Measurements from ENCODE around the gene TRAK1. TPM values are rescaled to one million over a fixed set of nuclear protein-coding genes. Genes with fewer than 3 reads are reported as not detected.

TRAK1 gene
- total and polyA plus RNA-seq, 4 donors, result 35.3 to 69.6 (median 51.7) TPM

DNA sequence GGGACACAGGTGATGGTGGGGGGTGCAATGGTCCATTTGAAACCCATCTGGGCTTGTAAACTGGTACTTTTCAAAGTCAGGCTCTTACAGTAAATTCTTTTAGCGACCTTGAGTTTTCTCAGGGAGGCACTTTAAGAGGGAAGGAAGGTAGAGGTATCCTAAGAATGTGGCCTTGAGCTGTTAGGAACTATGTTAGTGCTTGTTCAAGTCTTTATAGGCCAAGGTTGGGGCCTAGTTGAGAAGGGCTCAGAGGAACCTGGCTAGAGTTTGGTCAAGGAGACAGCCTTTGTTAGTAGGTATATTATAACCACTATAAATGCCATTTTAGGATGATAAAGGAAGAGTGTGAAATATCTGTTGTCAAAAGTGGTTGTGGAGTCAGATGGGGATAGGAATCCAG is 184.1 kb downstream of the TRAK1 start:
- WGBS (ENCODE audit: insufficient coverage), result 67% methylated on average over 1 of the region's 1 CpG
- H3K4me3 ChIP-seq (ENCODE audit: low read depth, low read length), result no peak overlapping the region

More for the DNA sequence above, 184.1 kb downstream of the TRAK1 start:
- Histone ChIP-seq H3K36me3 (ENCODE audit: control insufficient read depth, insufficient read depth, low read length) (no peaks in the 10 kb centered on the region), H3K4me1 (ENCODE audit: control insufficient read depth, insufficient read depth, low read length) (no peaks in the 10 kb centered on the region), H3K27me3 (ENCODE audit: control insufficient read depth, insufficient read depth, low read length) (peaks cover 2% of the 10 kb centered on the region), H3K27ac (ENCODE audit: low read depth, low read length) (no peak overlapping the region), H3K9me3 (ENCODE audit: control insufficient read depth, insufficient read depth, low read length) (peaks cover 2% of the 10 kb centered on the region)
- no peak for DNase-seq (ENCODE audit: low read depth in 4 of 6, low spot score in 6 of 6)

Small RNA genes within 50 kb of the gene (small RNA-seq; reads per million reads assigned to genes)
- gene RNU4-78P (ENCODE audit: low replicate concordance), result not detected

Other genes starting within 250 kb of the TRAK1 start
- gene ULK4, start 129.3 kb upstream of the TRAK1 start, total RNA-seq, result 10 to 100 TPM; 14.3 to 18.1 TPM
- gene ULK4, start 129.3 kb upstream of the TRAK1 start, polyA plus RNA-seq (ENCODE audit: insufficient read length in 2 of 2), result 1 to 10 TPM; 3.1 to 5.2 TPM
- gene CCK, start 174.8 kb downstream of the TRAK1 start, total RNA-seq, result 10 to 100 TPM in 1 of 2 donors, 1 to 10 TPM in 1; 5.1 to 17.5 TPM
- gene CCK, start 174.8 kb downstream of the TRAK1 start, polyA plus RNA-seq (ENCODE audit: insufficient read length in 2 of 2), result 10 to 100 TPM; 31.6 to 32.0 TPM

Measured in spinal cord (tissue), 10 donors.